CD14-positive monocyte (primary cell): ENCODE results near the gene TRNAU1AP. TPM values are rescaled to one million over a fixed set of nuclear protein-coding genes. Genes with fewer than 3 reads are reported as not detected.
A peak's percentile ranks its signal among the peaks of the same experiment; 100 is the strongest.

Experiments
- DNase-seq, 3 donors: peaks; one replicate each; pipeline ENCODE4 v3.0.0-alpha.2; 2011 to 2022
- H2AFZ ChIP-seq: 2 replicates; pipeline ENCODE4 v1.6.0; 2012; ENCODE audit warnings: mild to moderate bottlenecking, low read depth, low read length, inconsistent platforms; ENCODE audit not compliant: insufficient read depth, poor library complexity, severe bottlenecking
- H3K27ac ChIP-seq, 2 donors: 1 replicate in 1 of 2; 2 replicates in 1 of 2; pipeline ENCODE4 v1.5.1; 2012 to 2013; ENCODE audit warnings: low read length in 2 of 2, control low read depth in 1 of 2, inconsistent platforms in 1 of 2, low read depth in 1 of 2, mild to moderate bottlenecking in 1 of 2
- H3K27me3 ChIP-seq, 2 donors: one replicate each; pipeline versions ENCODE4 v1.6.0 to v1.6.1; 2011 to 2013; ENCODE audit warnings: low read length in 2 of 2; ENCODE audit not compliant: control insufficient read depth in 2 of 2, insufficient read depth in 2 of 2
- H3K36me3 ChIP-seq, 2 donors: replicated peaks in 1 of 2; 1 replicate in 1 of 2; 2 replicates in 1 of 2; pipeline versions ENCODE4 v1.5.1 to v1.6.1; 2012 to 2013; ENCODE audit warnings: low read length in 2 of 2, control low read depth in 1 of 2, inconsistent platforms in 1 of 2, mild to moderate bottlenecking in 1 of 2; ENCODE audit not compliant: insufficient read depth in 2 of 2, control insufficient read depth in 1 of 2
- H3K4me1 ChIP-seq, 2 donors: 1 replicate in 1 of 2; 2 replicates in 1 of 2; pipeline versions ENCODE4 v1.5.1 to v1.6.1; 2012 to 2013; ENCODE audit warnings: low read length in 2 of 2, control low read depth in 1 of 2, inconsistent platforms in 1 of 2, mild to moderate bottlenecking in 1 of 2, moderate library complexity in 1 of 2; ENCODE audit not compliant: insufficient read depth in 2 of 2, control insufficient read depth in 1 of 2
- H3K4me2 ChIP-seq: replicated peaks from 2 replicates; pipeline ENCODE3; 2012; ENCODE audit warnings: low read length, moderate library complexity, mild to moderate bottlenecking; ENCODE audit not compliant: poor library complexity, severe bottlenecking; ENCODE audit errors: extremely low read depth
- H3K4me3 ChIP-seq, 3 experiments: fragments of 200-600 bp in 1 of 3; sonication (generic) in 1 of 3; replicated peaks in 1 of 3; 1 replicate in 2 of 3; 2 replicates in 1 of 3; pipeline ENCODE4 v1.5.1; 2011 to 2013; ENCODE audit warnings: low read length in 3 of 3, mild to moderate bottlenecking in 3 of 3, control low read depth in 2 of 3, low read depth in 2 of 3, inconsistent platforms in 1 of 3, moderate library complexity in 1 of 3
- H3K79me2 ChIP-seq: 2 replicates; pipeline ENCODE4 v1.6.0; 2012; ENCODE audit warnings: mild to moderate bottlenecking, control low read depth, inconsistent platforms, low read length, moderate library complexity; ENCODE audit not compliant: insufficient read depth
- H3K9ac ChIP-seq: 2 replicates; pipeline ENCODE4 v1.6.0; 2017; ENCODE audit warnings: low read length, mild to moderate bottlenecking; ENCODE audit not compliant: insufficient read depth, poor library complexity, severe bottlenecking
- H3K9me3 ChIP-seq, 2 donors: replicated peaks in 1 of 2; 1 replicate in 1 of 2; 2 replicates in 1 of 2; pipeline versions ENCODE4 v1.5.1 to v1.6.1; 2012 to 2013; ENCODE audit warnings: low read length in 2 of 2, control low read depth in 1 of 2; ENCODE audit not compliant: control insufficient read depth in 1 of 2, insufficient read depth in 1 of 2
- H4K20me1 ChIP-seq: 2 replicates; pipeline ENCODE4 v1.6.0; 2012; ENCODE audit warnings: mild to moderate bottlenecking, low read length, control low read depth, moderate library complexity; ENCODE audit not compliant: insufficient read depth
- H3K27ac Mint-ChIP-seq, 7 donors: one replicate each; pipeline ENCODE4 v1.8.0; 2020; ENCODE audit warnings: mild to moderate bottlenecking in 7 of 7, mixed read lengths in 7 of 7, moderate library complexity in 6 of 7, inconsistent platforms in 2 of 7
- H3K27me3 Mint-ChIP-seq, 3 donors: one replicate each; pipeline ENCODE4 v1.8.0; 2021 to 2022; ENCODE audit warnings: low read depth in 3 of 3, mild to moderate bottlenecking in 3 of 3, mixed read lengths in 3 of 3, moderate library complexity in 3 of 3, inconsistent platforms in 1 of 3
- H3K36me3 Mint-ChIP-seq, 2 donors: one replicate each; pipeline ENCODE4 v1.8.0; 2020; ENCODE audit warnings: mixed read lengths in 2 of 2, inconsistent platforms in 1 of 2, mild to moderate bottlenecking in 1 of 2
- H3K4me1 Mint-ChIP-seq: one replicate; pipeline ENCODE4 v1.8.0; 2020; ENCODE audit warnings: mild to moderate bottlenecking, mixed read lengths
- H3K4me3 Mint-ChIP-seq, 2 donors: one replicate each; pipeline ENCODE4 v1.8.0; 2020; ENCODE audit warnings: mild to moderate bottlenecking in 2 of 2, mixed read lengths in 2 of 2, moderate library complexity in 1 of 2
- H3K9me3 Mint-ChIP-seq, 7 donors: one replicate each; pipeline ENCODE4 v1.8.0; 2020 to 2022; ENCODE audit warnings: mixed read lengths in 7 of 7, mild to moderate bottlenecking in 6 of 7, moderate library complexity in 6 of 7, inconsistent platforms in 2 of 7
- CTCF ChIP-seq: fragments of 200-600 bp; IDR thresholded peaks from one replicate; pipeline ENCODE4 v1.8.0; 2022; ENCODE audit warnings: antibody characterized with exemption, mild to moderate bottlenecking
- WGBS: methylation state at CpG from one replicate; pipeline ENCODE4 v1.1.5; 2013; ENCODE audit warnings: missing lambda C conversion rate; ENCODE audit not compliant: insufficient coverage; 5-methylcytosine and 5-hydroxymethylcytosine counted together
- intact Hi-C, 2 donors: fragments of 100-400 bp; cut with micrococcal nuclease; formaldehyde crosslinking; loops; one replicate each; pipeline versions ENCODE4 v1.15.0 to v1.15.1; 2023
- polyA plus RNA-seq, 3 donors: library from polyadenylated mRNA; depleted of rRNA in 1 of 3; unstranded in 2 of 3; stranded (reverse) in 1 of 3; fragments of 300-500 nt in 2 of 3; fragments of >200 nt in 1 of 3; fragmentation: Illumina TruSeq in 2 of 3; gene quantifications; 1 replicate in 2 of 3; 2 replicates in 1 of 3; pipeline ENCODE4 v1.2.3, GENCODE V29; 2012 to 2021

TRNAU1AP gene
- polyA plus RNA-seq, 3 donors, result 26.3 to 28.4 (median 26.7) TPM

- Mint-ChIP-seq H3K9me3 (no peaks in the 10 kb centered on the region), H3K4me1 (peaks cover 46% of the 10 kb centered on the region), H3K36me3 (peaks cover 41 to 63% of the 10 kb centered on the region in 2 donors), H3K27me3 (no peaks in the 10 kb centered on the region), H3K4me3 (no peak overlapping the region), H3K27ac (peak overlapping the region in 4 of 7 donors; percentile 3 to 30 (median 13))
- no peak overlapping the region for H3K4me3 ChIP-seq
- intact Hi-C loops, result no loop called here
- peaks cover 22 to 30% of the 10 kb centered on the region in 2 donors for H3K4me1 ChIP-seq
- no peaks in the 10 kb centered on the region for H3K27me3 ChIP-seq
- H3K27ac ChIP-seq, result peak overlapping the region in 1 of 2 donors; percentile 18
- H3K9ac ChIP-seq, result no peak overlapping the region
- no peak overlapping the region for H3K4me2 ChIP-seq
- H3K9me3 ChIP-seq, result no peaks in the 10 kb centered on the region
- H2AFZ ChIP-seq, result no peak overlapping the region
- WGBS, result 86% methylated on average over 1 of the region's 6 CpGs
- no peak for TF ChIP-seq CTCF
- H3K79me2 ChIP-seq, result peaks cover 27% of the 10 kb centered on the region
- peaks cover 31 to 57% of the 10 kb centered on the region in 2 donors for H3K36me3 ChIP-seq
- peak in 1 of 3 donors; percentile 22 for DNase-seq
- peaks cover 34% of the 10 kb centered on the region for H4K20me1 ChIP-seq
These were observed 25.1 kb downstream of the TRNAU1AP start for GRCh38 chr1:28577738-28578536.

GRCh38 chr1:28578696-28579218 lies 25.9 kb downstream of the TRNAU1AP start:
- Mint-ChIP-seq H3K27me3 (no peaks in the 10 kb centered on the region), H3K36me3 (peaks cover 37 to 57% of the 10 kb centered on the region in 2 donors), H3K27ac (peak overlapping the region in 3 of 7 donors; percentile 37 to 69 (median 54)), H3K4me3 (no peak overlapping the region), H3K4me1 (peaks cover 48% of the 10 kb centered on the region), H3K9me3 (no peaks in the 10 kb centered on the region)
- H3K9me3 ChIP-seq, result no peaks in the 10 kb centered on the region
- no peak overlapping the region for H3K4me2 ChIP-seq
- peaks cover 27% of the 10 kb centered on the region for H3K79me2 ChIP-seq
- H3K4me3 ChIP-seq, result no peak overlapping the region
- peaks cover 25 to 34% of the 10 kb centered on the region in 2 donors for H3K4me1 ChIP-seq
- H4K20me1 ChIP-seq, result peaks cover 34% of the 10 kb centered on the region
- H3K27me3 ChIP-seq, result no peaks in the 10 kb centered on the region
- H3K27ac ChIP-seq, result peak overlapping the region in 1 of 2 donors; percentile 26
- 90% methylated on average over 6 of the region's 6 CpGs for WGBS
- intact Hi-C loops, result no loop called here
- H2AFZ ChIP-seq, result no peak overlapping the region
- no peak for TF ChIP-seq CTCF
- no peak for DNase-seq
- peaks cover 26 to 51% of the 10 kb centered on the region in 2 donors for H3K36me3 ChIP-seq
- no peak overlapping the region for H3K9ac ChIP-seq
